HepG2 (cell line): ENCODE data around the gene EEPD1. TPM values are rescaled to one million over a fixed set of nuclear protein-coding genes. Genes with fewer than 3 reads are reported as not detected.

Experiments
- BRF2 ChIP-seq: sonication (generic); formaldehyde crosslinking; IDR thresholded peaks from 2 replicates; pipeline ENCODE4 v1.8.1; 2022; ENCODE audit warnings: mild to moderate bottlenecking, missing genetic modification reagents
- GPN1 ChIP-seq: sonication (generic); formaldehyde crosslinking; IDR thresholded peaks from 2 replicates; pipeline ENCODE4 v1.5.1; 2020; ENCODE audit warnings: missing genetic modification reagents, borderline replicate concordance
- MEIS1 ChIP-seq: sonication (generic); formaldehyde crosslinking; IDR thresholded peaks from 2 replicates; pipeline ENCODE4 v1.9.0; 2021; ENCODE audit warnings: mild to moderate bottlenecking, missing genetic modification reagents, moderate library complexity, borderline replicate concordance
- NPAS2 ChIP-seq: sonication (generic); formaldehyde crosslinking; IDR thresholded peaks from 2 replicates; pipeline ENCODE4 v1.8.0; 2022; ENCODE audit warnings: mild to moderate bottlenecking, missing genetic modification reagents, borderline replicate concordance
- NR2C2 ChIP-seq: sonication (generic); formaldehyde crosslinking; IDR thresholded peaks from 2 replicates; pipeline ENCODE4 v1.4.0; 2020; ENCODE audit warnings: missing genetic modification reagents, mild to moderate bottlenecking, moderate library complexity, borderline replicate concordance
- PRPF4 ChIP-seq: fragments of 200-400 bp; formaldehyde crosslinking; IDR thresholded peaks from 2 replicates; pipeline ENCODE4 v1.6.1; 2016; ENCODE audit warnings: low read length, low read depth; ENCODE audit not compliant: poor library complexity, severe bottlenecking
- RARA ChIP-seq: IDR thresholded peaks from 2 replicates; pipeline ENCODE4 v1.6.1; 2016; ENCODE audit warnings: missing genetic modification reagents, missing compliant biosample characterization
- TBX2 ChIP-seq: sonication (generic); formaldehyde crosslinking; IDR thresholded peaks from 2 replicates; pipeline ENCODE4 v1.5.0; 2020; ENCODE audit warnings: missing genetic modification reagents, mild to moderate bottlenecking, borderline replicate concordance
- THYN1 ChIP-seq: sonication (generic); formaldehyde crosslinking; IDR thresholded peaks from 2 replicates; pipeline ENCODE4 v1.8.1; 2023; ENCODE audit warnings: low read depth, mild to moderate bottlenecking, moderate library complexity, missing genetic modification reagents, borderline replicate concordance
- TP53 ChIP-seq: sonication (generic); formaldehyde crosslinking; conservative IDR thresholded peaks from 2 replicates; pipeline ENCODE4 v1.4.0; 2020; ENCODE audit warnings: missing genetic modification reagents
- U2AF2 ChIP-seq: fragments of 200-400 bp; formaldehyde crosslinking; IDR thresholded peaks from 2 replicates; pipeline ENCODE4 v1.6.1; 2017; ENCODE audit warnings: low read depth, mild to moderate bottlenecking, low read length
- ZBTB39 ChIP-seq: sonication (generic); formaldehyde crosslinking; IDR thresholded peaks from 2 replicates; pipeline ENCODE4 v1.5.0; 2020; ENCODE audit warnings: missing genetic modification reagents
- ZNF143 ChIP-seq: sonication (generic); formaldehyde crosslinking; IDR thresholded peaks from 2 replicates; pipeline ENCODE4 v1.4.0; 2020; ENCODE audit warnings: missing genetic modification reagents
- ZNF44 ChIP-seq: sonication (generic); formaldehyde crosslinking; IDR thresholded peaks from 2 replicates; pipeline ENCODE4 v1.5.1; 2020; ENCODE audit warnings: mild to moderate bottlenecking, missing genetic modification reagents
- ZNF646 ChIP-seq: sonication (generic); formaldehyde crosslinking; IDR thresholded peaks from 2 replicates; pipeline ENCODE4 v1.9.0; 2021; ENCODE audit warnings: mild to moderate bottlenecking, missing genetic modification reagents
- polyA plus RNA-seq, 8 experiments: library from polyadenylated mRNA; depleted of rRNA in 3 of 8; stranded (reverse) in 7 of 8; unstranded in 1 of 8; fragments of >200 nt; fragmentation: Illumina TruSeq in 4 of 8; extraction: Trizol in 4 of 8; gene quantifications; 2 replicates each; pipeline versions ENCODE4 v1.2.1 to v1.2.3, GENCODE V29; 2011 to 2016; ENCODE audit warnings: low read depth in 4 of 8, missing spikeins in 1 of 8, mixed read lengths in 1 of 8; ENCODE audit not compliant: insufficient read depth in 1 of 8
- total RNA-seq, 5 experiments: library from RNA; depleted of rRNA; stranded (reverse); fragments of >200 nt; fragmentation: Illumina TruSeq; extraction: Trizol; gene quantifications; 2 replicates each; pipeline ENCODE4 v1.2.3, GENCODE V29; 2016; ENCODE audit warnings: low read depth in 1 of 5
- TF ChIP-seq, protein P1 (sequence below): sonication (generic); formaldehyde crosslinking; IDR thresholded peaks from 2 replicates; pipeline ENCODE4 v1.4.0; 2020; ENCODE audit warnings: mild to moderate bottlenecking, low read depth, missing genetic modification reagents
- TF ChIP-seq, protein P2 (sequence below): sonication (generic); formaldehyde crosslinking; IDR thresholded peaks from 2 replicates; pipeline ENCODE4 v1.9.0; 2022; ENCODE audit warnings: low read depth, missing genetic modification reagents

EEPD1 gene
- total and polyA plus RNA-seq, 2 of the 13 experiments (the other 11 are each of a cell fraction or from before 2014, with no cell fraction given) = 10.1 to 16.4 TPM

DNA sequence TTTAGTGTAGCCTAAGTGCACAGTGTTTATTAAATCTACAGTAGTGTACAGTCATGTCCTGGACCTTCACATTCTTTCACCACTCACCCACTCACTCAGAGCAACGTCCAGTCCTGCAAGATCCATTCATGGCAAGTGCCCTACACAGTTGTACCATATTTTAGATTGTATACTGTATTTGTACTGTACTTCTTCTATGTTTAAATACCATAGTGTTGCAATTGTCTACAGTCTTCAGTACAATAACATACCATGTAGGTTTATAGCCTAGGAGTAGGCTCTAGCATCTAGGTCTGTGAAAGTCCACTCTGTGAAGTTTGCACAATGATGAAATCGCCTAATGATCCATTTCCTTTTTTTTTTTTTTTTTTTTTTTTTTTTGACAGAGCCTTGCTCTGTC, 12.0 kb downstream of the EEPD1 start (continued):
- TF ChIP-seq BRF2 (no peak), RARA (CRISPR knock-in tag) (peak; percentile 60; the same call in 1 of the 2 replicates), GPN1 (no peak), ZBTB39 (0 out of 2 replicates have a peak, but pooled peaks have one; percentile 11), TBX2 (CRISPR knock-in tag) (no peak; the same call in 1 of the 2 replicates), ZNF44 (CRISPR knock-in tag) (no peak), NPAS2 (CRISPR knock-in tag) (no peak), PRPF4 (no peak), NR2C2 (CRISPR knock-in tag) (peak; percentile 63), THYN1 (CRISPR knock-in tag) (no peak), TP53 (no peak), MEIS1 (no peak), ZNF143 (no peak), ZNF646 (CRISPR knock-in tag) (peak; percentile 47; the same call in 1 of the 2 replicates), U2AF2 (no peak)
- TF ChIP-seq, protein P1, sequence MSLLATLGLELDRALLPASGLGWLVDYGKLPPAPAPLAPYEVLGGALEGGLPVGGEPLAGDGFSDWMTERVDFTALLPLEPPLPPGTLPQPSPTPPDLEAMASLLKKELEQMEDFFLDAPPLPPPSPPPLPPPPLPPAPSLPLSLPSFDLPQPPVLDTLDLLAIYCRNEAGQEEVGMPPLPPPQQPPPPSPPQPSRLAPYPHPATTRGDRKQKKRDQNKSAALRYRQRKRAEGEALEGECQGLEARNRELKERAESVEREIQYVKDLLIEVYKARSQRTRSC (CRISPR knock-in tag) = no peak
- TF ChIP-seq, protein P2, sequence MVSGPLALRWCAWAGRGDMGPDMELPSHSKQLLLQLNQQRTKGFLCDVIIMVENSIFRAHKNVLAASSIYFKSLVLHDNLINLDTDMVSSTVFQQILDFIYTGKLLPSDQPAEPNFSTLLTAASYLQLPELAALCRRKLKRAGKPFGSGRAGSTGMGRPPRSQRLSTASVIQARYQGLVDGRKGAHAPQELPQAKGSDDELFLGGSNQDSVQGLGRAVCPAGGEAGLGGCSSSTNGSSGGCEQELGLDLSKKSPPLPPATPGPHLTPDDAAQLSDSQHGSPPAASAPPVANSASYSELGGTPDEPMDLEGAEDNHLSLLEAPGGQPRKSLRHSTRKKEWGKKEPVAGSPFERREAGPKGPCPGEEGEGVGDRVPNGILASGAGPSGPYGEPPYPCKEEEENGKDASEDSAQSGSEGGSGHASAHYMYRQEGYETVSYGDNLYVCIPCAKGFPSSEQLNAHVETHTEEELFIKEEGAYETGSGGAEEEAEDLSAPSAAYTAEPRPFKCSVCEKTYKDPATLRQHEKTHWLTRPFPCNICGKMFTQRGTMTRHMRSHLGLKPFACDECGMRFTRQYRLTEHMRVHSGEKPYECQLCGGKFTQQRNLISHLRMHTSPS (CRISPR knock-in tag) = 0 out of 2 replicates have a peak, but pooled peaks have one; percentile 18
